CD4-positive, alpha-beta T cell treated with Interleukin-4 for 1 hour (primary cell): Measurements from ENCODE around the gene ZNRF3.
"Not testable (repeated sequence)": the region's sequence is repeated elsewhere in the genome, so short reads cannot be mapped to it uniquely, and the experiment has no call there.

Source experiments
- DNase-seq, 2 donors: peaks; one replicate each; pipeline ENCODE4 v3.0.0-alpha.2; 2020 to 2022

The ZNRF3 gene

GRCh38 chr22:29072193-29072978 is 189.0 kb downstream of the ZNRF3 start:
- peak; percentile 83 for DNase-seq

- no peak for DNase-seq
Observed at GRCh38 chr22:29072979-29073617, 189.7 kb downstream of the ZNRF3 start, which contains the start of gene KREMEN1. KREMEN1 (plus strand) TSS chr22:29073035; CDS start chr22:29073131, 96 bp downstream.

- DNase-seq = no peak
Observed at GRCh38 chr22:29073618-29074275, 190.4 kb downstream of the ZNRF3 start.

GRCh38 chr22:29074276-29074772 is 191.0 kb downstream of the ZNRF3 start:
- DNase-seq = no peak

- DNase-seq = no peak
Observed at GRCh38 chr22:29078036-29078868, 194.9 kb downstream of the ZNRF3 start.

GRCh38 chr22:29078869-29079207 is 195.5 kb downstream of the ZNRF3 start:
- DNase-seq = no peak

GRCh38 chr22:29079218-29079901 is 196.0 kb downstream of the ZNRF3 start:
- peak in 1 of 2 donors; percentile 11 for DNase-seq

GRCh38 chr22:29080106-29080975 is 197.0 kb downstream of the ZNRF3 start:
- no peak for DNase-seq

- no peak for DNase-seq
Observed at GRCh38 chr22:29081517-29082236, 198.3 kb downstream of the ZNRF3 start.

- DNase-seq = no peak
Observed at GRCh38 chr22:29082826-29083545, 199.6 kb downstream of the ZNRF3 start.

GRCh38 chr22:29083576-29083932 is 200.2 kb downstream of the ZNRF3 start:
- DNase-seq = not testable (repeated sequence)

- peak in 1 of 2 donors; percentile 25 for DNase-seq
Observed at GRCh38 chr22:29083933-29084591, 200.7 kb downstream of the ZNRF3 start.

- no peak for DNase-seq
Observed at GRCh38 chr22:29087012-29087411, 203.6 kb downstream of the ZNRF3 start.

GRCh38 chr22:29088809-29089208 is 205.4 kb downstream of the ZNRF3 start:
- no peak for DNase-seq

- DNase-seq = no peak
Observed at GRCh38 chr22:29089507-29089906, 206.1 kb downstream of the ZNRF3 start.

GRCh38 chr22:29090039-29090438 is 206.7 kb downstream of the ZNRF3 start:
- DNase-seq = no peak

- DNase-seq = no peak
Observed at GRCh38 chr22:29092243-29092642, 208.9 kb downstream of the ZNRF3 start.

- DNase-seq = no peak
Observed at GRCh38 chr22:29093030-29093429, 209.7 kb downstream of the ZNRF3 start.
